IMR-90 (cell line): ENCODE data around the gene LRP1B. TPM values are rescaled to one million over a fixed set of nuclear protein-coding genes. Genes with fewer than 3 reads are reported as not detected.

Source experiments
- ATAC-seq: fragments of 200-7000 bp; cut with Tn5 transposase; 2 replicates; pipeline ENCODE4 v1.9.1; 2020; ENCODE audit warnings: low read depth, mild to moderate bottlenecking, moderate library complexity
- BruUV-seq: library from RNA; stranded (reverse); fragments of 400-500 nt; replicated peaks from 2 replicates; lab custom pipeline; 2021; lab: Mats Ljungman, UMichigan
- CTCF ChIA-PET: fragments of 300-600 bp; formaldehyde crosslinking; extraction: SDS; loops from one replicate; lab custom pipeline; 2021; ENCODE audit warnings: antibody characterized with exemption; lab: Yijun Ruan, JAX
- POLR2A ChIA-PET: fragments of 300-600 bp; sonication (Branson Sonifier 250); formaldehyde crosslinking; loops from one replicate; lab custom pipeline; 2022; ENCODE audit warnings: antibody characterized with exemption; ENCODE audit not compliant: unreplicated experiment; lab: Charles Lee
- DNase-seq: peaks from one replicate; pipeline ENCODE4 v3.0.0; 2013
- H2AFZ ChIP-seq: replicated peaks from 2 replicates; pipeline ENCODE3; 2013; ENCODE audit warnings: low read length, mild to moderate bottlenecking; ENCODE audit not compliant: poor library complexity
- H2AK5ac ChIP-seq: 2 replicates; pipeline ENCODE4 v1.6.1; 2013; ENCODE audit warnings: low read depth, low read length, inconsistent platforms
- H2AK9ac ChIP-seq: replicated peaks from 2 replicates; pipeline ENCODE3; 2013; ENCODE audit warnings: mild to moderate bottlenecking, low read depth, low read length, moderate library complexity; ENCODE audit not compliant: poor library complexity
- H2BK120ac ChIP-seq: 2 replicates; pipeline ENCODE4 v1.6.1; 2013; ENCODE audit warnings: low read depth, low read length, inconsistent platforms
- H2BK15ac ChIP-seq: 3 replicates; pipeline ENCODE4 v1.6.1; 2013; ENCODE audit warnings: low read depth, low read length, inconsistent platforms
- H2BK20ac ChIP-seq: 2 replicates; pipeline ENCODE4 v1.6.1; 2013; ENCODE audit warnings: low read depth, mild to moderate bottlenecking, inconsistent platforms, low read length, moderate library complexity
- H2BK5ac ChIP-seq: 2 replicates; pipeline ENCODE4 v1.6.1; 2013; ENCODE audit warnings: mild to moderate bottlenecking, low read depth, low read length, inconsistent platforms; ENCODE audit not compliant: poor library complexity, severe bottlenecking
- H3K14ac ChIP-seq: replicated peaks from 2 replicates; pipeline ENCODE4 v1.6.1; 2013; ENCODE audit warnings: low read depth, low read length, inconsistent platforms
- H3K18ac ChIP-seq: 2 replicates; pipeline ENCODE4 v1.6.1; 2013; ENCODE audit warnings: low read depth, low read length, control low read depth
- H3K23ac ChIP-seq: 2 replicates; pipeline ENCODE4 v1.6.1; 2013; ENCODE audit warnings: low read depth, low read length, inconsistent platforms
- H3K27ac ChIP-seq: 2 replicates; pipeline ENCODE4 v1.5.1; 2013; ENCODE audit warnings: mild to moderate bottlenecking, control low read depth, low read length; ENCODE audit not compliant: insufficient read depth
- H3K27me3 ChIP-seq: 2 replicates; pipeline ENCODE4 v1.6.1; 2013; ENCODE audit warnings: low read length; ENCODE audit not compliant: control insufficient read depth, insufficient read depth
- H3K36me3 ChIP-seq: 2 replicates; pipeline ENCODE4 v1.6.1; 2013; ENCODE audit warnings: low read length, mixed read lengths; ENCODE audit not compliant: control insufficient read depth, insufficient read depth
- H3K4ac ChIP-seq: 2 replicates; pipeline ENCODE4 v1.6.1; 2013; ENCODE audit warnings: low read depth, low read length, inconsistent platforms
- H3K4me1 ChIP-seq: 2 replicates; pipeline ENCODE4 v1.6.1; 2013; ENCODE audit warnings: low read length, mixed read lengths; ENCODE audit not compliant: control insufficient read depth, insufficient read depth
- H3K4me2 ChIP-seq: 2 replicates; pipeline ENCODE4 v1.6.1; 2013; ENCODE audit warnings: low read depth, mild to moderate bottlenecking, control low read depth, low read length, moderate library complexity
- H3K4me3 ChIP-seq: 2 replicates; pipeline ENCODE4 v1.5.1; 2013; ENCODE audit warnings: low read depth, mild to moderate bottlenecking, control low read depth, low read length, moderate library complexity; ENCODE audit not compliant: insufficient read depth
- H3K56ac ChIP-seq: 2 replicates; pipeline ENCODE4 v1.6.1; 2013; ENCODE audit warnings: low read length, inconsistent platforms; ENCODE audit not compliant: insufficient read depth; ENCODE audit errors: extremely low read depth
- H3K79me1 ChIP-seq, 2 experiments: 2 replicates each; pipeline ENCODE4 v1.6.1; 2013; ENCODE audit warnings: low read length in 2 of 2, inconsistent platforms in 1 of 2, low read depth in 1 of 2
- H3K9ac ChIP-seq: 2 replicates; pipeline ENCODE4 v1.6.1; 2013; ENCODE audit warnings: low read depth, low read length, control low read depth
- H3K9me1 ChIP-seq: 2 replicates; pipeline ENCODE4 v1.6.1; 2013; ENCODE audit warnings: low read length, inconsistent platforms; ENCODE audit not compliant: insufficient read depth
- H3K9me3 ChIP-seq: 2 replicates; pipeline ENCODE4 v1.6.1; 2013; ENCODE audit warnings: low read length; ENCODE audit not compliant: control insufficient read depth, insufficient read depth
- H4K20me1 ChIP-seq: 2 replicates; pipeline ENCODE4 v1.6.1; 2013; ENCODE audit warnings: low read length, inconsistent platforms; ENCODE audit not compliant: insufficient read depth
- H4K5ac ChIP-seq: 2 replicates; pipeline ENCODE4 v1.6.1; 2013; ENCODE audit warnings: mild to moderate bottlenecking, low read depth, low read length, control low read depth
- H4K8ac ChIP-seq, 2 experiments: 2 replicates each; pipeline ENCODE4 v1.6.1; 2013; ENCODE audit warnings: low read depth in 2 of 2, low read length in 2 of 2, control low read depth in 1 of 2, inconsistent platforms in 1 of 2
- H4K91ac ChIP-seq: 2 replicates; pipeline ENCODE4 v1.6.1; 2013; ENCODE audit warnings: low read depth, low read length, inconsistent platforms; ENCODE audit not compliant: insufficient read depth
- BHLHE40 ChIP-seq: fragments of 150-350 bp; IDR thresholded peaks from 2 replicates; pipeline ENCODE4 v1.6.1; 2016; ENCODE audit warnings: mild to moderate bottlenecking, low read depth, low read length
- CEBPB ChIP-seq: IDR thresholded peaks from 2 replicates; pipeline ENCODE4 v1.6.1; 2012; ENCODE audit warnings: low read depth, low read length, improper control_type of control experiment
- CHD1 ChIP-seq: IDR thresholded peaks from 2 replicates; pipeline ENCODE4 v1.6.1; 2012; ENCODE audit warnings: low read depth, low read length, improper control_type of control experiment
- FOS ChIP-seq: fragments of 150-350 bp; IDR thresholded peaks from 2 replicates; pipeline ENCODE4 v1.6.1; 2016; ENCODE audit warnings: low read depth, low read length
- MAZ ChIP-seq: IDR thresholded peaks from 2 replicates; pipeline ENCODE4 v1.6.1; 2012; ENCODE audit warnings: low read depth, mild to moderate bottlenecking, low read length, improper control_type of control experiment, moderate library complexity, borderline replicate concordance
- MXI1 ChIP-seq: IDR thresholded peaks from 2 replicates; pipeline ENCODE4 v1.6.1; 2012; ENCODE audit warnings: low read depth, mild to moderate bottlenecking, low read length, moderate library complexity, borderline replicate concordance
- NFE2L2 ChIP-seq: fragments of 150-350 bp; IDR thresholded peaks from 2 replicates; pipeline ENCODE4 v1.6.1; 2016; ENCODE audit warnings: low read depth, mild to moderate bottlenecking, low read length
- POLR2A ChIP-seq: IDR thresholded peaks from 2 replicates; pipeline ENCODE4 v1.6.1; 2012; ENCODE audit warnings: mild to moderate bottlenecking, low read depth, low read length
- RAD21 ChIP-seq: IDR thresholded peaks from 2 replicates; pipeline ENCODE4 v1.6.1; 2012; ENCODE audit warnings: low read length, improper control_type of control experiment
- RCOR1 ChIP-seq: IDR thresholded peaks from 2 replicates; pipeline ENCODE4 v1.6.1; 2012; ENCODE audit warnings: mild to moderate bottlenecking, low read length, improper control_type of control experiment; ENCODE audit not compliant: insufficient replicate concordance
- RFX5 ChIP-seq: IDR thresholded peaks from 2 replicates; pipeline ENCODE4 v1.8.0; 2012; ENCODE audit warnings: low read depth, mild to moderate bottlenecking, low read length, moderate library complexity
- SMC3 ChIP-seq: fragments of 150-350 bp; IDR thresholded peaks from 2 replicates; pipeline ENCODE4 v1.6.1; 2016; ENCODE audit warnings: low read depth, mild to moderate bottlenecking, antibody characterized with exemption, low read length, moderate library complexity
- WGBS, 2 experiments: methylation state at CpG; one replicate each; pipeline versions ENCODE4 v1.1.5 to v1.1.7; 2013; ENCODE audit warnings: missing lambda C conversion rate in 2 of 2; ENCODE audit not compliant: insufficient read length in 1 of 2; ENCODE audit errors: extremely low coverage in 2 of 2; 5-methylcytosine and 5-hydroxymethylcytosine counted together
- dilution Hi-C: fragments of 300-500 bp; cut with HindIII; formaldehyde crosslinking; loops from one replicate; pipeline ENCODE4 v1.14.3; 2018; ENCODE audit warnings: low sequenced_read_pairs; ENCODE audit not compliant: unreplicated experiment
- in situ Hi-C: fragments of 300-500 bp; cut with MboI; formaldehyde crosslinking; loops from 3 replicates; pipeline ENCODE4 v1.14.3; 2019; ENCODE audit warnings: low sequenced_read_pairs, inconsistent platforms, mixed read lengths
- intact Hi-C: fragments of 100-400 bp; cut with micrococcal nuclease; formaldehyde crosslinking; loops from 2 replicates; pipeline ENCODE4 v1.10.0; 2022
- polyA plus RNA-seq, 3 experiments: library from polyadenylated mRNA; depleted of rRNA; stranded (reverse); fragments of >200 nt; gene quantifications; 2 replicates each; pipeline ENCODE4 v1.2.3, GENCODE V29; 2012; ENCODE audit warnings: low replicate concordance in 1 of 3
- total RNA-seq: library from RNA; depleted of rRNA; stranded (reverse); fragments of >200 nt; gene quantifications from 2 replicates; pipeline ENCODE4 v1.2.3, GENCODE V29; 2012
- TF ChIP-seq, protein P1 (sequence below): fragments of 150-350 bp; IDR thresholded peaks from 2 replicates; pipeline ENCODE4 v1.6.1; 2017; ENCODE audit warnings: mild to moderate bottlenecking, antibody characterized with exemption, low read length, low read depth
- TF ChIP-seq, protein P2 (sequence below): fragments of 150-350 bp; IDR thresholded peaks from 2 replicates; pipeline ENCODE4 v1.6.1; 2016; ENCODE audit warnings: low read depth, mild to moderate bottlenecking, low read length, moderate library complexity, borderline replicate concordance
- TF ChIP-seq, protein P3 (sequence below): conservative IDR thresholded peaks from 2 replicates; pipeline ENCODE4 v1.5.1; 2012; ENCODE audit warnings: mild to moderate bottlenecking, low read depth, low read length, improper control_type of control experiment

LRP1B gene
- total and polyA plus RNA-seq, 2 of the 4 experiments (the other 2 are of a cell fraction) = under 0.01 to 0.02 TPM

DNA sequence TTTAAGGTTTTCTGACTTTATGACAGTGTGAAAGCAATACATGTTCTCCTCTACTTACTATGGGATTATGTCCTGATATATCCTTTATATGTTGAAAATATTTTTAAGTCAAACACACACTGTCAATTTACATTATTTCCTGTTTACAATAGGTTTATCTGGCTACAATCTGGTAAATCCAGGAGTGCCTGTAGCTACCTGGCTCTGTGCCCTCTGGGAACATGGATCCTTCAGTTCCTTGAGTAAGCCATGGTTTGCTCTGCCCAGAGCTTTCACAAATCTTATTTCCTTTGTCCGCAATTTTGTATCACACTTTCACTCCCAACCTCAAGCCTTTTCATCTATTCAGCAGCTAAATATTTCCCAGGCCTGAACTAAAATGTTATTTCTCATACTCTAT is 1768.5 kb downstream of the LRP1B start:
- Histone ChIP-seq H3K4ac (no peak overlapping the region), H3K4me1 (no peaks in the 10 kb centered on the region), H4K8ac (no peak overlapping the region), H3K4me3 (no peak overlapping the region), H2AK9ac (no peak overlapping the region), H3K56ac (no peak overlapping the region), H3K9ac (no peak overlapping the region), H3K9me1 (no peaks in the 10 kb centered on the region), H4K20me1 (no peaks in the 10 kb centered on the region), H3K4me2 (no peak overlapping the region), H2AK5ac (no peak overlapping the region), H3K14ac (no peak overlapping the region), H3K36me3 (no peaks in the 10 kb centered on the region), H2AFZ (no peak overlapping the region), H2BK15ac (no peak overlapping the region), H3K79me1 (no peaks in the 10 kb centered on the region), H3K23ac (no peak overlapping the region), H2BK5ac (no peak overlapping the region), H3K27ac (no peak overlapping the region), H3K18ac (no peak overlapping the region), H2BK20ac (no peak overlapping the region), H3K27me3 (no peaks in the 10 kb centered on the region), H3K9me3 (no peaks in the 10 kb centered on the region), H2BK120ac (no peak overlapping the region), H4K5ac (no peak overlapping the region), H4K91ac (no peak overlapping the region)
- in situ Hi-C loops = no loop called here
- CTCF ChIA-PET = no interaction called here
- intact Hi-C loops = no loop called here
- TF ChIP-seq SMC3 (no peak), CHD1 (no peak), FOS (no peak), NFE2L2 (no peak), BHLHE40 (no peak), RAD21 (no peak), RFX5 (no peak), POLR2A (no peak), MAZ (no peak), RCOR1 (no peak), MXI1 (no peak), CEBPB (no peak)
- TF ChIP-seq, protein P1, sequence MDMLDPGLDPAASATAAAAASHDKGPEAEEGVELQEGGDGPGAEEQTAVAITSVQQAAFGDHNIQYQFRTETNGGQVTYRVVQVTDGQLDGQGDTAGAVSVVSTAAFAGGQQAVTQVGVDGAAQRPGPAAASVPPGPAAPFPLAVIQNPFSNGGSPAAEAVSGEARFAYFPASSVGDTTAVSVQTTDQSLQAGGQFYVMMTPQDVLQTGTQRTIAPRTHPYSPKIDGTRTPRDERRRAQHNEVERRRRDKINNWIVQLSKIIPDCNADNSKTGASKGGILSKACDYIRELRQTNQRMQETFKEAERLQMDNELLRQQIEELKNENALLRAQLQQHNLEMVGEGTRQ = no peak
- TF ChIP-seq, protein P2, sequence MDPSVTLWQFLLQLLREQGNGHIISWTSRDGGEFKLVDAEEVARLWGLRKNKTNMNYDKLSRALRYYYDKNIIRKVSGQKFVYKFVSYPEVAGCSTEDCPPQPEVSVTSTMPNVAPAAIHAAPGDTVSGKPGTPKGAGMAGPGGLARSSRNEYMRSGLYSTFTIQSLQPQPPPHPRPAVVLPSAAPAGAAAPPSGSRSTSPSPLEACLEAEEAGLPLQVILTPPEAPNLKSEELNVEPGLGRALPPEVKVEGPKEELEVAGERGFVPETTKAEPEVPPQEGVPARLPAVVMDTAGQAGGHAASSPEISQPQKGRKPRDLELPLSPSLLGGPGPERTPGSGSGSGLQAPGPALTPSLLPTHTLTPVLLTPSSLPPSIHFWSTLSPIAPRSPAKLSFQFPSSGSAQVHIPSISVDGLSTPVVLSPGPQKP = no peak
- TF ChIP-seq, protein P3, sequence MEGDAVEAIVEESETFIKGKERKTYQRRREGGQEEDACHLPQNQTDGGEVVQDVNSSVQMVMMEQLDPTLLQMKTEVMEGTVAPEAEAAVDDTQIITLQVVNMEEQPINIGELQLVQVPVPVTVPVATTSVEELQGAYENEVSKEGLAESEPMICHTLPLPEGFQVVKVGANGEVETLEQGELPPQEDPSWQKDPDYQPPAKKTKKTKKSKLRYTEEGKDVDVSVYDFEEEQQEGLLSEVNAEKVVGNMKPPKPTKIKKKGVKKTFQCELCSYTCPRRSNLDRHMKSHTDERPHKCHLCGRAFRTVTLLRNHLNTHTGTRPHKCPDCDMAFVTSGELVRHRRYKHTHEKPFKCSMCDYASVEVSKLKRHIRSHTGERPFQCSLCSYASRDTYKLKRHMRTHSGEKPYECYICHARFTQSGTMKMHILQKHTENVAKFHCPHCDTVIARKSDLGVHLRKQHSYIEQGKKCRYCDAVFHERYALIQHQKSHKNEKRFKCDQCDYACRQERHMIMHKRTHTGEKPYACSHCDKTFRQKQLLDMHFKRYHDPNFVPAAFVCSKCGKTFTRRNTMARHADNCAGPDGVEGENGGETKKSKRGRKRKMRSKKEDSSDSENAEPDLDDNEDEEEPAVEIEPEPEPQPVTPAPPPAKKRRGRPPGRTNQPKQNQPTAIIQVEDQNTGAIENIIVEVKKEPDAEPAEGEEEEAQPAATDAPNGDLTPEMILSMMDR = no peak
- no CpG with 5 or more reads among the region's 1 CpG for WGBS, 2 experiments
- ATAC-seq = no peak
- no peak for DNase-seq
- dilution Hi-C loops = no loop called here
- POLR2A ChIA-PET = no interaction called here
- no TSS peak for BruUV-seq
